Keratinocyte (primary cell): Measurements from ENCODE around the gene KLRF2. TPM values are rescaled to one million over a fixed set of nuclear protein-coding genes. Genes with fewer than 3 reads are reported as not detected.
A peak's percentile ranks its signal among the peaks of the same experiment; 100 is the strongest.

Source experiments
- DNase-seq: peaks from one replicate; pipeline ENCODE4 v3.0.0-alpha.2; 2011; ENCODE audit warnings: low read depth, missing footprints, low spot score
- FAIRE-seq: peaks from 2 replicates; lab custom pipeline; 2011; peaks lifted over from hg19 to GRCh38; lab: Jason Lieb, UNC
- H2AFZ ChIP-seq: 2 replicates; pipeline ENCODE4 v1.6.0; 2012; ENCODE audit warnings: low read length, control low read depth, inconsistent platforms; ENCODE audit not compliant: control insufficient read depth
- H3K27ac ChIP-seq: 2 replicates; pipeline ENCODE4 v1.5.1; 2011; ENCODE audit warnings: low read length; ENCODE audit not compliant: control insufficient read depth, insufficient read depth
- H3K27me3 ChIP-seq: 3 replicates; pipeline ENCODE4 v1.6.0; 2011; ENCODE audit warnings: low read length; ENCODE audit not compliant: control insufficient read depth, insufficient read depth; ENCODE audit errors: extremely low read depth
- H3K36me3 ChIP-seq, 2 experiments: 2 replicates in 1 of 2; 3 replicates in 1 of 2; pipeline ENCODE4 v1.5.1; 2011; ENCODE audit warnings: low read length in 2 of 2, mild to moderate bottlenecking in 1 of 2; ENCODE audit not compliant: control insufficient read depth in 2 of 2, insufficient read depth in 2 of 2; ENCODE audit errors: extremely low read depth in 1 of 2
- H3K4me1 ChIP-seq: 3 replicates; pipeline ENCODE4 v1.5.1; 2011; ENCODE audit warnings: low read length; ENCODE audit not compliant: control insufficient read depth, insufficient read depth; ENCODE audit errors: extremely low read depth
- H3K4me2 ChIP-seq: 3 replicates; pipeline ENCODE4 v1.6.0; 2011; ENCODE audit warnings: low read depth, low read length; ENCODE audit not compliant: control insufficient read depth, insufficient read depth; ENCODE audit errors: extremely low read depth
- H3K4me3 ChIP-seq, 3 experiments: fragments of 200-600 bp in 1 of 3; sonication (generic) in 1 of 3; 2 replicates in 2 of 3; 3 replicates in 1 of 3; pipeline ENCODE4 v1.5.1; 2011 to 2016; ENCODE audit warnings: low read length in 3 of 3, mild to moderate bottlenecking in 3 of 3, control low read depth in 2 of 3, inconsistent platforms in 1 of 3, low read depth in 1 of 3, mixed read lengths in 1 of 3, mixed run types in 1 of 3, moderate library complexity in 1 of 3; ENCODE audit not compliant: control insufficient read depth in 2 of 3, insufficient read depth in 2 of 3; ENCODE audit errors: extremely low read depth in 1 of 3
- H3K79me2 ChIP-seq: 2 replicates; pipeline ENCODE4 v1.6.0; 2012; ENCODE audit warnings: low read length; ENCODE audit not compliant: control insufficient read depth, insufficient read depth
- H3K9ac ChIP-seq: 3 replicates; pipeline ENCODE4 v1.6.0; 2011; ENCODE audit warnings: low read length; ENCODE audit not compliant: control insufficient read depth, insufficient read depth; ENCODE audit errors: extremely low read depth
- H3K9me1 ChIP-seq: 3 replicates; pipeline ENCODE4 v1.6.0; 2011; ENCODE audit warnings: low read length; ENCODE audit not compliant: control insufficient read depth, insufficient read depth; ENCODE audit errors: extremely low read depth
- H3K9me3 ChIP-seq: 2 replicates; pipeline ENCODE4 v1.5.1; 2012; ENCODE audit warnings: low read depth, low read length; ENCODE audit not compliant: control insufficient read depth
- H4K20me1 ChIP-seq: 3 replicates; pipeline ENCODE4 v1.6.0; 2011; ENCODE audit warnings: low read length; ENCODE audit not compliant: control insufficient read depth, insufficient read depth; ENCODE audit errors: extremely low read depth
- CTCF ChIP-seq, 3 experiments: IDR thresholded peaks in 1 of 3; conservative IDR thresholded peaks in 1 of 3; optimal IDR thresholded peaks in 1 of 3; 2 replicates in 2 of 3; 3 replicates in 1 of 3; pipeline versions ENCODE3 to v1.5.1; 2011; ENCODE audit warnings: low read length in 3 of 3, mild to moderate bottlenecking in 3 of 3, moderate library complexity in 2 of 3, control low read depth in 1 of 3, inconsistent platforms in 1 of 3; ENCODE audit not compliant: insufficient read depth in 2 of 3; ENCODE audit errors: extremely low read depth in 1 of 3
- EZH2 ChIP-seq: IDR thresholded peaks from one replicate; pipeline ENCODE4 v1.6.1; 2012; ENCODE audit warnings: inconsistent platforms, mild to moderate bottlenecking, low read length, moderate library complexity
- dilution Hi-C: fragments of 300-500 bp; cut with MboI; formaldehyde crosslinking; loops from one replicate; pipeline ENCODE4 v1.7.0; 2020; ENCODE audit warnings: low sequenced_read_pairs; ENCODE audit not compliant: extremely low pct_ligation_motif_present
- polyA plus RNA-seq, 5 experiments: library from polyadenylated mRNA; depleted of rRNA in 3 of 5; stranded (reverse) in 3 of 5; stranded (forward) in 1 of 5; unstranded in 1 of 5; fragments of >200 nt; gene quantifications; 1 replicate in 1 of 5; 2 replicates in 3 of 5; 3 replicates in 1 of 5; pipeline versions ENCODE4 v1.2.1 to v1.2.3, GENCODE V29; 2011 to 2012; ENCODE audit warnings: missing spikeins in 2 of 5, low read depth in 1 of 5, low replicate concordance in 1 of 5

Gene KLRF2
- polyA plus RNA-seq, 1 donor (not counting 4 experiments of a cell fraction or from before 2014, with no cell fraction given), result not detected

- H3K9ac ChIP-seq, result no peak overlapping the region
- no peak overlapping the region for H2AFZ ChIP-seq
- H3K27me3 ChIP-seq, result no peaks in the 10 kb centered on the region
- DNase-seq (no peak), FAIRE-seq (no peak)
- no peaks in the 10 kb centered on the region for H3K9me1 ChIP-seq
- H3K4me3 ChIP-seq, result no peak overlapping the region
- no peaks in the 10 kb centered on the region for H3K79me2 ChIP-seq
- H3K9me3 ChIP-seq, result no peaks in the 10 kb centered on the region
- H3K4me1 ChIP-seq, result peaks cover 11% of the 10 kb centered on the region
- no peaks in the 10 kb centered on the region for H3K36me3 ChIP-seq
- dilution Hi-C loops, result no loop called here
- H4K20me1 ChIP-seq, result no peaks in the 10 kb centered on the region
- no peak for TF ChIP-seq CTCF (optimal IDR thresholded peaks at IDR 0.05 in 1 of 3, IDR thresholded peaks at IDR 0.05 in 1 of 3, conservative IDR thresholded peaks at IDR 0.05 in 1 of 3; ENCODE audit: extremely low read depth in 1 of 3, insufficient read depth in 2 of 3, low read length in 3 of 3)
- TF ChIP-seq EZH2, result no peak
- no peak overlapping the region for H3K27ac ChIP-seq
- H3K4me2 ChIP-seq, result no peak overlapping the region
These were observed 699 bp downstream of the KLRF2 start for GRCh38 chr12:9881988-9882387.

- Histone ChIP-seq H3K27me3 (no peaks in the 10 kb centered on the region), H3K4me2 (peak overlapping the region; percentile 35), H3K9ac (no peak overlapping the region), H3K36me3 (no peaks in the 10 kb centered on the region), H3K9me1 (no peaks in the 10 kb centered on the region), H3K4me1 (peaks cover 11% of the 10 kb centered on the region), H2AFZ (no peak overlapping the region), H3K79me2 (no peaks in the 10 kb centered on the region), H4K20me1 (no peaks in the 10 kb centered on the region), H3K9me3 (no peaks in the 10 kb centered on the region), H3K4me3 (no peak overlapping the region), H3K27ac (no peak overlapping the region)
- TF ChIP-seq EZH2, result no peak
- TF ChIP-seq CTCF (optimal IDR thresholded peaks at IDR 0.05 in 1 of 3, IDR thresholded peaks at IDR 0.05 in 1 of 3, conservative IDR thresholded peaks at IDR 0.05 in 1 of 3; ENCODE audit: extremely low read depth in 1 of 3, insufficient read depth in 2 of 3, low read length in 3 of 3), result no peak
- peak; percentile 72 for FAIRE-seq
- dilution Hi-C loops, result no loop called here
- no peak for DNase-seq
These were observed 1.9 kb downstream of the KLRF2 start for GRCh38 chr12:9883175-9883574.
